ENCODE measurements around the gene NEU2.

DNA sequence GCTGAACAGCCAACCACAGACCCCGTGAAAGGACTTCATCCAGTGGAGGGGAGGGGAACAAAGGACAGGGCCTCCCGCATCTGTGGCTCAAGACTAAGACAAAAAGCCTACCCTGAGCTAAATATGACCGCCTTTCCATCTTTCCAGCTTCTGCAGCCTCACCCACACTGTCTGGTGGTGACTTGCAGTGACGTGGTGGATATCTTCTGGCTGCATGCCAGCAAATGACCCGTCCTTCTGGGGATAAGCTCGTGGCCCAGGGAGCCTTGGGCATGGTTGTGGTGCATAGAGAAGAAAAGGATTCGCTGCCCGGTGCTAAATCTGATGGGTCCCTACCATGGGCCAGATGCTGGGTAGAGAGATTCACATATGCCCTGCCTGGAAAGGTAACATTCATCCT is 10.7 kb upstream of the NEU2 start:
- no peak for TF ChIP-seq FOXP2 (optimal IDR thresholded peaks at IDR 0.05; ENCODE audit: borderline replicate concordance, extremely low read depth, extremely low read length, insufficient read depth)
- no peak for TF ChIP-seq POLR2AphosphoS5 (IDR thresholded peaks at IDR 0.05; ENCODE audit: low read depth, low read length)
